ENCODE measurements around the gene KLHL40. TPM values are rescaled to one million over a fixed set of nuclear protein-coding genes. Genes with fewer than 3 reads are reported as not detected.

KLHL40 gene
- total RNA-seq, 1 experiment from 2014 or later = not detected

GRCh38 chr3:42706721-42707619, 21.6 kb downstream of the KLHL40 start:
- CTCF ChIA-PET = no interaction called here
- no TSS peak for BruUV-seq (replicated peaks)
- Histone ChIP-seq H3K27me3 (replicated peaks; ENCODE audit: insufficient read depth, low read depth, low read length, poor library complexity) (no peaks in the 10 kb centered on the region), H3K4me3 (ENCODE audit: low read depth, low read length, poor library complexity, severe bottlenecking) (no peak overlapping the region), H3K4me1 (ENCODE audit: insufficient read depth, low read length, poor library complexity, severe bottlenecking) (no peaks in the 10 kb centered on the region), H3K36me3 (ENCODE audit: insufficient read depth, low read length, poor library complexity, severe bottlenecking) (no peaks in the 10 kb centered on the region), H3K27ac (ENCODE audit: low read depth, low read length, poor library complexity, severe bottlenecking) (no peak overlapping the region), H3K9me3 (ENCODE audit: low read depth, low read length, poor library complexity, severe bottlenecking) (no peaks in the 10 kb centered on the region)
- POLR2A ChIA-PET (ENCODE audit: low non-redundant PET) = no interaction called here
- intact Hi-C loops (cut with micrococcal nuclease; ENCODE audit: unreplicated experiment) = no loop called here
- no peak for DNase-seq (ENCODE audit: low spot score)
- TF ChIP-seq CTCF (conservative IDR thresholded peaks at IDR 0.05; ENCODE audit: low read depth, low read length) (no peak), EZH2 (IDR thresholded peaks at IDR 0.05; ENCODE audit: borderline replicate concordance, low read depth, low read length, poor library complexity, severe bottlenecking) (no peak)

GRCh38 chr3:42707620-42708355, 22.5 kb downstream of the KLHL40 start:
- CTCF ChIA-PET = no interaction called here
- H3K4me3 ChIP-seq (ENCODE audit: low read depth, low read length, poor library complexity, severe bottlenecking) = no peak overlapping the region

More at GRCh38 chr3:42707620-42708355, 22.5 kb downstream of the KLHL40 start:
- intact Hi-C loops (cut with micrococcal nuclease; ENCODE audit: unreplicated experiment) = no loop called here
- Histone ChIP-seq H3K27me3 (replicated peaks; ENCODE audit: insufficient read depth, low read depth, low read length, poor library complexity) (no peaks in the 10 kb centered on the region), H3K4me1 (ENCODE audit: insufficient read depth, low read length, poor library complexity, severe bottlenecking) (no peaks in the 10 kb centered on the region), H3K9me3 (ENCODE audit: low read depth, low read length, poor library complexity, severe bottlenecking) (no peaks in the 10 kb centered on the region), H3K36me3 (ENCODE audit: insufficient read depth, low read length, poor library complexity, severe bottlenecking) (no peaks in the 10 kb centered on the region), H3K27ac (ENCODE audit: low read depth, low read length, poor library complexity, severe bottlenecking) (no peak overlapping the region)
- no peak for DNase-seq (ENCODE audit: low spot score)
- no peak for TF ChIP-seq CTCF (conservative IDR thresholded peaks at IDR 0.05; ENCODE audit: low read depth, low read length)
- TF ChIP-seq EZH2 (IDR thresholded peaks at IDR 0.05; ENCODE audit: borderline replicate concordance, low read depth, low read length, poor library complexity, severe bottlenecking) = no peak
- POLR2A ChIA-PET (ENCODE audit: low non-redundant PET) = no interaction called here
- BruUV-seq (replicated peaks) = no TSS peak
